Central memory CD8-positive, alpha-beta T cell (primary cell): ENCODE results near the gene ZNF169.
A peak's percentile ranks its signal among the peaks of the same experiment; 100 is the strongest.
"Not testable (repeated sequence)": the region's sequence is repeated elsewhere in the genome, so short reads cannot be mapped to it uniquely, and the experiment has no call there.

Source experiments
- ATAC-seq: fragments of 150-1000 bp; cut with Tn5 transposase; replicated peaks from 2 replicates; pipeline ENCODE4 v1.10.0; 2022; ENCODE audit warnings: mild to moderate bottlenecking, moderate FRiP score, moderate number of reproducible peaks; ENCODE audit not compliant: poor library complexity, severe bottlenecking; ENCODE audit errors: extremely low read depth
- DNase-seq, 2 donors: peaks; one replicate each; pipeline ENCODE4 v3.0.0; 2021; ENCODE audit warnings: low spot score in 2 of 2
- H3K27ac Mint-ChIP-seq: one replicate; pipeline ENCODE4 v1.8.0; 2022; ENCODE audit warnings: low read depth, mild to moderate bottlenecking, moderate library complexity, mixed read lengths
- H3K27me3 Mint-ChIP-seq: one replicate; pipeline ENCODE4 v1.8.0; 2022; ENCODE audit warnings: mixed read lengths
- H3K36me3 Mint-ChIP-seq: one replicate; pipeline ENCODE4 v1.8.0; 2022; ENCODE audit warnings: mild to moderate bottlenecking, moderate library complexity, mixed read lengths; ENCODE audit not compliant: insufficient read depth
- H3K4me1 Mint-ChIP-seq: one replicate; pipeline ENCODE4 v1.8.0; 2022; ENCODE audit warnings: mixed read lengths
- H3K4me3 Mint-ChIP-seq: one replicate; pipeline ENCODE4 v1.8.0; 2022; ENCODE audit warnings: mild to moderate bottlenecking, moderate library complexity, mixed read lengths
- H3K9me3 Mint-ChIP-seq: one replicate; pipeline ENCODE4 v1.8.0; 2022; ENCODE audit warnings: mixed read lengths

Gene ZNF169

GRCh38 chr9:94259077-94259862 lies at the start of gene ZNF169:
Gene ZNF169, plus strand, starts transcription at chr9:94259298. Its CDS starts 19,515 bp downstream, at chr9:94278813.
- peak; percentile 100 for ATAC-seq
- peaks cover 24% of the 10 kb centered on the region for H3K4me1 Mint-ChIP-seq
- H3K27me3 Mint-ChIP-seq: peaks cover 16% of the 10 kb centered on the region
- H3K9me3 Mint-ChIP-seq: no peaks in the 10 kb centered on the region
- peaks cover 11% of the 10 kb centered on the region for H3K36me3 Mint-ChIP-seq
- H3K4me3 Mint-ChIP-seq: peak within 1 kb of the TSS; percentile 99
- DNase-seq: peak; percentile 68 to 70
- peak within 1 kb of the TSS; percentile 94 for H3K27ac Mint-ChIP-seq

GRCh38 chr9:94210616-94211603 lies 48.2 kb upstream of the ZNF169 start:
- DNase-seq (no peak), ATAC-seq (no peak)
- H3K36me3 Mint-ChIP-seq: no peaks in the 10 kb centered on the region
- no peaks in the 10 kb centered on the region for H3K9me3 Mint-ChIP-seq
- no peak overlapping the region for H3K27ac Mint-ChIP-seq
- no peak overlapping the region for H3K4me3 Mint-ChIP-seq
- peaks cover 58% of the 10 kb centered on the region for H3K27me3 Mint-ChIP-seq
- peaks cover 6% of the 10 kb centered on the region for H3K4me1 Mint-ChIP-seq

- ATAC-seq: no peak
- DNase-seq: no peak
These were observed 47.0 kb upstream of the ZNF169 start for GRCh38 chr9:94212091-94212490.

GRCh38 chr9:94212531-94212930 lies 46.6 kb upstream of the ZNF169 start:
- no peaks in the 10 kb centered on the region for H3K9me3 Mint-ChIP-seq

More at GRCh38 chr9:94212091-94212490, 47.0 kb upstream of the ZNF169 start:
- Mint-ChIP-seq H3K27me3 (peaks cover 66% of the 10 kb centered on the region), H3K27ac (no peak overlapping the region), H3K36me3 (no peaks in the 10 kb centered on the region), H3K9me3 (no peaks in the 10 kb centered on the region), H3K4me1 (peaks cover 6% of the 10 kb centered on the region), H3K4me3 (no peak overlapping the region)

GRCh38 chr9:94213511-94214124 lies 45.5 kb upstream of the ZNF169 start:
- no peak overlapping the region for H3K27ac Mint-ChIP-seq
- peaks cover 6% of the 10 kb centered on the region for H3K4me1 Mint-ChIP-seq

More at GRCh38 chr9:94212531-94212930, 46.6 kb upstream of the ZNF169 start:
- peaks cover 6% of the 10 kb centered on the region for H3K4me1 Mint-ChIP-seq
- no peak overlapping the region for H3K4me3 Mint-ChIP-seq
- peaks cover 66% of the 10 kb centered on the region for H3K27me3 Mint-ChIP-seq
- no peaks in the 10 kb centered on the region for H3K36me3 Mint-ChIP-seq
- ATAC-seq: no peak
- no peak overlapping the region for H3K27ac Mint-ChIP-seq
- no peak for DNase-seq

GRCh38 chr9:94222870-94223269 lies 36.2 kb upstream of the ZNF169 start:
- Mint-ChIP-seq H3K4me3 (no peak overlapping the region), H3K4me1 (no peaks in the 10 kb centered on the region), H3K27ac (no peak overlapping the region), H3K36me3 (no peaks in the 10 kb centered on the region), H3K27me3 (peaks cover 23% of the 10 kb centered on the region), H3K9me3 (no peaks in the 10 kb centered on the region)
- ATAC-seq (no peak), DNase-seq (no peak)

More at GRCh38 chr9:94213511-94214124, 45.5 kb upstream of the ZNF169 start:
- Mint-ChIP-seq H3K9me3 (no peaks in the 10 kb centered on the region), H3K27me3 (peaks cover 70% of the 10 kb centered on the region), H3K36me3 (no peaks in the 10 kb centered on the region), H3K4me3 (no peak overlapping the region)
- ATAC-seq (peak; percentile 88), DNase-seq (peak; percentile 50 to 59)

GRCh38 chr9:94225413-94225812 lies 33.7 kb upstream of the ZNF169 start:
- DNase-seq, H3K36me3 Mint-ChIP-seq, ATAC-seq, H3K4me3 Mint-ChIP-seq, H3K4me1 Mint-ChIP-seq, H3K9me3 Mint-ChIP-seq, H3K27ac Mint-ChIP-seq: not testable (repeated sequence)
- peaks cover 25% of the 10 kb centered on the region for H3K27me3 Mint-ChIP-seq

- DNase-seq (no peak), ATAC-seq (no peak)
- Mint-ChIP-seq H3K4me1 (no peaks in the 10 kb centered on the region), H3K27ac (no peak overlapping the region), H3K27me3 (peaks cover 57% of the 10 kb centered on the region), H3K9me3 (no peaks in the 10 kb centered on the region), H3K36me3 (no peaks in the 10 kb centered on the region), H3K4me3 (no peak overlapping the region)
These were observed 30.5 kb upstream of the ZNF169 start for GRCh38 chr9:94228616-94229015.

GRCh38 chr9:94232428-94232827 lies 26.7 kb upstream of the ZNF169 start:
- DNase-seq (no peak), ATAC-seq (no peak)
- H3K4me1 Mint-ChIP-seq: no peaks in the 10 kb centered on the region
- no peaks in the 10 kb centered on the region for H3K36me3 Mint-ChIP-seq
- H3K27ac Mint-ChIP-seq: no peak overlapping the region
- H3K4me3 Mint-ChIP-seq: no peak overlapping the region
- H3K27me3 Mint-ChIP-seq: peaks cover 63% of the 10 kb centered on the region
- H3K9me3 Mint-ChIP-seq: no peaks in the 10 kb centered on the region

GRCh38 chr9:94241098-94241497 lies 18.0 kb upstream of the ZNF169 start:
- not testable (repeated sequence) for H3K27ac Mint-ChIP-seq, H3K36me3 Mint-ChIP-seq, H3K9me3 Mint-ChIP-seq, DNase-seq, ATAC-seq, H3K4me3 Mint-ChIP-seq, H3K4me1 Mint-ChIP-seq
- peaks cover 13% of the 10 kb centered on the region for H3K27me3 Mint-ChIP-seq

GRCh38 chr9:94245651-94246050 lies 13.4 kb upstream of the ZNF169 start:
- Mint-ChIP-seq H3K4me1 (peaks cover 8% of the 10 kb centered on the region), H3K27me3 (peaks cover 27% of the 10 kb centered on the region), H3K27ac (no peak overlapping the region), H3K4me3 (no peak overlapping the region), H3K9me3 (no peaks in the 10 kb centered on the region), H3K36me3 (peaks cover 2% of the 10 kb centered on the region)
- DNase-seq: no peak
- no peak for ATAC-seq

- peaks cover 17% of the 10 kb centered on the region for H3K27me3 Mint-ChIP-seq
- H3K27ac Mint-ChIP-seq: peak overlapping the region; percentile 77
- no peak overlapping the region for H3K4me3 Mint-ChIP-seq
- peak; percentile 70 for ATAC-seq
- no peaks in the 10 kb centered on the region for H3K9me3 Mint-ChIP-seq
- DNase-seq: peak in 1 of 2 donors; percentile 32
- H3K36me3 Mint-ChIP-seq: peaks cover 2% of the 10 kb centered on the region
- peaks cover 12% of the 10 kb centered on the region for H3K4me1 Mint-ChIP-seq
These were observed 8.6 kb upstream of the ZNF169 start for GRCh38 chr9:94250456-94250855.
